HepG2 (cell line): Measurements from ENCODE around the gene CISD3. TPM values are rescaled to one million over a fixed set of nuclear protein-coding genes. Genes with fewer than 3 reads are reported as not detected.

Source experiments
- MED8 ChIP-seq: sonication (generic); formaldehyde crosslinking; IDR thresholded peaks from 2 replicates; pipeline ENCODE4 v1.8.1; 2023; ENCODE audit warnings: mild to moderate bottlenecking, missing genetic modification reagents; ENCODE audit not compliant: insufficient replicate concordance
- MEIS2 ChIP-seq: sonication (generic); formaldehyde crosslinking; IDR thresholded peaks from 2 replicates; pipeline ENCODE4 v1.9.0; 2021; ENCODE audit warnings: mild to moderate bottlenecking, missing genetic modification reagents
- MYPOP ChIP-seq: sonication (generic); formaldehyde crosslinking; IDR thresholded peaks from 2 replicates; pipeline ENCODE4 v1.8.1; 2023; ENCODE audit warnings: mild to moderate bottlenecking, moderate library complexity, missing genetic modification reagents
- PRDM10 ChIP-seq: sonication (generic); formaldehyde crosslinking; IDR thresholded peaks from 2 replicates; pipeline ENCODE4 v1.4.0; 2020; ENCODE audit warnings: low read depth, missing genetic modification reagents
- SMC3 ChIP-seq: IDR thresholded peaks from 2 replicates; pipeline ENCODE4 v1.6.1; 2011; ENCODE audit warnings: low read length, improper control_type of control experiment
- SRY ChIP-seq: sonication (generic); formaldehyde crosslinking; IDR thresholded peaks from 2 replicates; pipeline ENCODE4 v1.8.0; 2022; ENCODE audit warnings: mild to moderate bottlenecking, missing genetic modification reagents
- XRCC5 ChIP-seq: fragments of 200-400 bp; formaldehyde crosslinking; optimal IDR thresholded peaks from 2 replicates; pipeline ENCODE3; 2017; ENCODE audit warnings: mild to moderate bottlenecking, low read length
- YEATS4 ChIP-seq: sonication (generic); formaldehyde crosslinking; IDR thresholded peaks from 2 replicates; pipeline ENCODE4 v1.4.0; 2020; ENCODE audit warnings: missing genetic modification reagents, borderline replicate concordance
- ZBTB7A ChIP-seq: sonication (generic); formaldehyde crosslinking; IDR thresholded peaks from 2 replicates; pipeline ENCODE4 v1.8.0; 2022; ENCODE audit warnings: mild to moderate bottlenecking, missing genetic modification reagents
- ZNF280B ChIP-seq: sonication (generic); formaldehyde crosslinking; IDR thresholded peaks from 2 replicates; pipeline ENCODE4 v1.5.0; 2020; ENCODE audit warnings: missing genetic modification reagents, mild to moderate bottlenecking, borderline replicate concordance
- ZNF33B ChIP-seq: sonication (generic); formaldehyde crosslinking; IDR thresholded peaks from 2 replicates; pipeline ENCODE4 v1.5.1; 2020; ENCODE audit warnings: mild to moderate bottlenecking, missing genetic modification reagents
- ZNF501 ChIP-seq: sonication (generic); formaldehyde crosslinking; IDR thresholded peaks from 2 replicates; pipeline ENCODE4 v1.5.1; 2020; ENCODE audit warnings: mild to moderate bottlenecking, moderate library complexity, missing genetic modification reagents
- ZNF670 ChIP-seq: sonication (generic); formaldehyde crosslinking; IDR thresholded peaks from 2 replicates; pipeline ENCODE4 v1.8.0; 2022; ENCODE audit warnings: mild to moderate bottlenecking, missing genetic modification reagents, borderline replicate concordance
- ZNF704 ChIP-seq: sonication (generic); formaldehyde crosslinking; IDR thresholded peaks from 2 replicates; pipeline ENCODE4 v1.8.1; 2023; ENCODE audit warnings: mild to moderate bottlenecking, inconsistent platforms, moderate library complexity, missing genetic modification reagents, borderline replicate concordance
- polyA plus RNA-seq, 8 experiments: library from polyadenylated mRNA; depleted of rRNA in 3 of 8; stranded (reverse) in 7 of 8; unstranded in 1 of 8; fragments of >200 nt; fragmentation: Illumina TruSeq in 4 of 8; extraction: Trizol in 4 of 8; gene quantifications; 2 replicates each; pipeline versions ENCODE4 v1.2.1 to v1.2.3, GENCODE V29; 2011 to 2016; ENCODE audit warnings: low read depth in 4 of 8, missing spikeins in 1 of 8, mixed read lengths in 1 of 8; ENCODE audit not compliant: insufficient read depth in 1 of 8
- total RNA-seq, 5 experiments: library from RNA; depleted of rRNA; stranded (reverse); fragments of >200 nt; fragmentation: Illumina TruSeq; extraction: Trizol; gene quantifications; 2 replicates each; pipeline ENCODE4 v1.2.3, GENCODE V29; 2016; ENCODE audit warnings: low read depth in 1 of 5

Gene CISD3
- total and polyA plus RNA-seq, 2 of the 13 experiments (the other 11 are each of a cell fraction or from before 2014, with no cell fraction given): 30.0 to 34.1 TPM

GRCh38 chr17:38746849-38747462 lies 16.8 kb downstream of the CISD3 start (continued):
- TF ChIP-seq ZNF280B (CRISPR knock-in tag) (peak; percentile 27; the same call in 1 of the 2 replicates), MYPOP (CRISPR knock-in tag) (0 out of 2 replicates have a peak, but pooled peaks have one; percentile 35), ZNF670 (CRISPR knock-in tag) (no peak), SRY (CRISPR knock-in tag) (0 out of 2 replicates have a peak, but pooled peaks have one; percentile 8), PRDM10 (no peak), SMC3 (no peak), ZBTB7A (CRISPR knock-in tag) (no peak), ZNF704 (0 out of 2 replicates have a peak, but pooled peaks have one; percentile 16), ZNF501 (CRISPR knock-in tag) (no peak; the same call in 1 of the 2 replicates), XRCC5 (peak; percentile 7), YEATS4 (CRISPR knock-in tag) (0 out of 2 replicates have a peak, but pooled peaks have one; percentile 6), ZNF33B (CRISPR knock-in tag) (no peak), MEIS2 (CRISPR knock-in tag) (0 out of 2 replicates have a peak, but pooled peaks have one; percentile 11), MED8 (no peak)
